Measurements from ENCODE around the gene MYCL.

The MYCL gene

DNA sequence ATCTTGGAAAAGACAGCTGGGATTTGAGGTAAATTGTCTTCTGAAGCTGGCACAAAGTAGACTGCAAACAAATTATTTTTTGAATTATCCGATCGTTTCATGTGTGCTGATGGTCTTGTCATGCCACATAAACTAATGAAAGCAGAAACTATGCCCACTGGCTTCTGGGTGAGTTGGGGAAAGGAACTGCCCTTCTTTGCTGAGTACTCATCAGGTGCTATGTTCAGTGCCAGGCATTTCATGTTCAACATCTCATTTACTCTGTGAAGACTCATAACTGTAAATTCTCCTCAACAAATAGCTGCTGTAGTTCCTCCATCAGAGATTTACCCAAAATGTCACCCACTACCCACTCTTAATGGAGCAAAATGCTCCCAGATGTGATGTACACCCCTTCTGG is 19.6 kb downstream of the MYCL start:
- no peak overlapping the region for H3K27ac ChIP-seq (ENCODE audit: extremely low read depth, low read depth, low read length)
- H3K9me3 ChIP-seq (ENCODE audit: control insufficient read depth, insufficient read depth, low read depth, low read length): no peaks in the 10 kb centered on the region
- peaks cover 3 to 19% of the 10 kb centered on the region in 2 experiments for H3K36me3 ChIP-seq (ENCODE audit: control insufficient read depth in 2 of 2, insufficient read depth in 1 of 2, low read length in 2 of 2)
- peak overlapping the region; percentile 94 for H3K4me3 ChIP-seq (ENCODE audit: low read depth, low read length)
- H3K4me1 ChIP-seq (ENCODE audit: control insufficient read depth, insufficient read depth, low read length): peaks cover 11% of the 10 kb centered on the region
- POLR2A ChIA-PET: interaction anchor here (1.6 to 2.3 kb wide), 2 partner anchors 10 to 19 kb away, joined by 4 to 22 read pairs; partner anchors contain the start of gene MYCL
- TF ChIP-seq ZNF426 (tag by site-specific recombination; IDR thresholded peaks at IDR 0.05): no peak
- TF ChIP-seq KLF9 (tag by site-specific recombination; IDR thresholded peaks at IDR 0.05; ENCODE audit: low read depth): 0 out of 2 replicates have a peak, but pooled peaks have one; percentile 4
- TF ChIP-seq ZNF10 (tag by site-specific recombination; IDR thresholded peaks at IDR 0.05): peak; percentile 92
- TF ChIP-seq ZNF146 (tag by site-specific recombination; IDR thresholded peaks at IDR 0.05): no peak
- no peak for TF ChIP-seq ZNF24 (tag by site-specific recombination; IDR thresholded peaks at IDR 0.05)
- CTCF ChIA-PET: interaction anchor here (0.7 kb wide), 1 partner anchor 784 kb away, joined by 4 read pairs; no protein-coding TSS in a partner anchor

DNA sequence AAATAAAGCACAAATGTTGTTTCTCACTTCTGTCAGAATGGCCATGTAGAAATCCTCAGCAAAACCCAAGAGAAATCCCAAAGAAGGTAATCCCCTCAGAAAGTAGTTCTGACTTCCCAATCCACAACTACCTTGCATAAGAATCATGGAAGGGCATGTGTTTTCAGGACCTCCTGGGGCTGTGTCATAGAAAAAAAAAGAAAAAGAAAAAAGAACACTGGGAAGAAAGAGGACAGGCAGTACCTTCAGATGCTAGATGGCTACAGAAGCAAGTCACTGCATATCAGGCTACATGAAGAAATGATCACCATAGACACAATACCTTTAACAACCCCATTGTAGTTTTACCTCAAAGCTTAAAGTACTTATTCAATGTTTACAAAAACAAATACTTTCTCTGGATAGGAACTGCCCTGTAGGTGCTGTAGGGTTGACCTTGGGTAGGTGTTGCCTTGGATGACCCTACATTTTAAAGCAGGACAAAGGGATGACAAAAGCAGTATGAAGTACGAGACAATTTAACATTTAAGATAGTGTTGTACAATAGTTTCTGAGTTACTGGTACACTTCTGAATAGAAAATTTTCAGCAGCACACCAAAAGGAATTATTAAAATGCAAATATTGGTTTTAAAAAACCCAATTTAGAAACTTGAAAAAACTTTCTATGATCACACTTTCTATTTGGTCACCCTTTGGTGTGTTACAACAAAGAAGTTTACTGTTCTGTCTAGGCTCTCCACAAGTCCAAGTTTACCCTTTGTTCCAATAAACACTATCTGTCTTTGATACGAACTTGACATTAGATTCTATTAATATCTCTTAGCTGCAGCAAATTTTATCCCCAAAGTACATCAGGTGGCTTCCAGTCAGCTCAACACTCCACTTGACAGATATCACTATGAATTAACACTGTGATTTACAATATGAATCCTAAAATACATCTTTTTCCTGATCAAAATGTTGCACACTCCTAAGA is 23.4 kb downstream of the MYCL start:
- Histone ChIP-seq H3K9me3 (ENCODE audit: control insufficient read depth, insufficient read depth, low read depth, low read length) (no peaks in the 10 kb centered on the region), H3K36me3 (ENCODE audit: control insufficient read depth in 2 of 2, insufficient read depth in 1 of 2, low read length in 2 of 2) (peaks cover 6 to 27% of the 10 kb centered on the region in 2 experiments), H3K4me1 (ENCODE audit: control insufficient read depth, insufficient read depth, low read length) (peaks cover 13% of the 10 kb centered on the region), H3K4me3 (ENCODE audit: low read depth, low read length) (no peak overlapping the region), H3K27ac (ENCODE audit: extremely low read depth, low read depth, low read length) (no peak overlapping the region)
- TF ChIP-seq, protein P1, sequence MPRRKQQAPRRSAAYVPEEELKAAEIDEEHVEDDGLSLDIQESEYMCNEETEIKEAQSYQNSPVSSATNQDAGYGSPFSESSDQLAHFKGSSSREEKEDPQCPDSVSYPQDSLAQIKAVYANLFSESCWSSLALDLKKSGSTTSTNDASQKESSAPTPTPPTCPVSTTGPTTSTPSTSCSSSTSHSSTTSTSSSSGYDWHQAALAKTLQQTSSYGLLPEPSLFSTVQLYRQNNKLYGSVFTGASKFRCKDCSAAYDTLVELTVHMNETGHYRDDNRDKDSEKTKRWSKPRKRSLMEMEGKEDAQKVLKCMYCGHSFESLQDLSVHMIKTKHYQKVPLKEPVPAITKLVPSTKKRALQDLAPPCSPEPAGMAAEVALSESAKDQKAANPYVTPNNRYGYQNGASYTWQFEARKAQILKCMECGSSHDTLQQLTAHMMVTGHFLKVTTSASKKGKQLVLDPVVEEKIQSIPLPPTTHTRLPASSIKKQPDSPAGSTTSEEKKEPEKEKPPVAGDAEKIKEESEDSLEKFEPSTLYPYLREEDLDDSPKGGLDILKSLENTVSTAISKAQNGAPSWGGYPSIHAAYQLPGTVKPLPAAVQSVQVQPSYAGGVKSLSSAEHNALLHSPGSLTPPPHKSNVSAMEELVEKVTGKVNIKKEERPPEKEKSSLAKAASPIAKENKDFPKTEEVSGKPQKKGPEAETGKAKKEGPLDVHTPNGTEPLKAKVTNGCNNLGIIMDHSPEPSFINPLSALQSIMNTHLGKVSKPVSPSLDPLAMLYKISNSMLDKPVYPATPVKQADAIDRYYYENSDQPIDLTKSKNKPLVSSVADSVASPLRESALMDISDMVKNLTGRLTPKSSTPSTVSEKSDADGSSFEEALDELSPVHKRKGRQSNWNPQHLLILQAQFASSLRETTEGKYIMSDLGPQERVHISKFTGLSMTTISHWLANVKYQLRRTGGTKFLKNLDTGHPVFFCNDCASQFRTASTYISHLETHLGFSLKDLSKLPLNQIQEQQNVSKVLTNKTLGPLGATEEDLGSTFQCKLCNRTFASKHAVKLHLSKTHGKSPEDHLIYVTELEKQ (tag by site-specific recombination; IDR thresholded peaks at IDR 0.05; ENCODE audit: borderline replicate concordance): no peak
- TF ChIP-seq ZNF514 (tag by site-specific recombination; IDR thresholded peaks at IDR 0.05) (no peak), GLIS1 (tag by site-specific recombination; IDR thresholded peaks at IDR 0.05) (peak; percentile 35; the same call in 1 of the 2 replicates), ZNF16 (tag by site-specific recombination; IDR thresholded peaks at IDR 0.05; ENCODE audit: low read depth) (no peak), ZNF114 (tag by site-specific recombination; IDR thresholded peaks at IDR 0.05) (no peak)
- ChIA-PET POLR2A (no interaction called here), CTCF (interaction anchor here (1.1 to 1.5 kb wide), 2 partner anchors 58 to 96 kb away, joined by 4 to 5 read pairs; no protein-coding TSS in a partner anchor)

DNA sequence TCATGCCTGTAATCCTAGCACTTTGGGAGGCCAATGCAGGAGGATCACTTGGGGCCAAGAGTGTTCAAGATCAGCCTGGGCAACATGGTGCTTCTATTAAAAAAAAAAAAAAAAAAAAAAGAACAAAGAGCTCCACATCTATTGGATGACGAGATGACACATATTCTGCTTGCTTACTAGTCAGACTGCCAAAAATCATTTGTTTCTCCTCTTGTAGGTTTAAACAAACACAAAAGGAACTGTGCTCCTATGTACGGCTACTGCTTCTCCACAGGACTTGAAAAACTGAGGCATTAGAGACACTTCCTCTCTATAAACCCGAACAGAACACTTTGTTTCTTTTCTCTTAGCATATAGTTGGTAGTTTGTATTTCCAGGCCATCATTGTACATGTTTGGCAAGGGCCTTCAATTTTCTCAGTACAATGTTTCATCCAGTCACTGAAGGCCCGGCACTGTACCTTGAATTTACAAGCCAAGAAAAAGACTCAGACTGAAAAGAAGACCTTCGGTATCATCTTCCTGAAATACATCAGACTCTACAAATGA is 24.4 kb downstream of the MYCL start:
- H3K4me3 ChIP-seq (ENCODE audit: low read depth, low read length): no peak overlapping the region
- ChIA-PET POLR2A (interaction anchor here (0.6 kb wide), 1 partner anchor 8 kb away, joined by 3 read pairs; no protein-coding TSS in a partner anchor), CTCF (interaction anchor here (1.5 kb wide), 1 partner anchor 97 kb away, joined by 4 read pairs; no protein-coding TSS in a partner anchor)
- H3K27ac ChIP-seq (ENCODE audit: extremely low read depth, low read depth, low read length): peak overlapping the region; percentile 39; the same call in 1 of the 2 replicates
- peak; percentile 85 for TF ChIP-seq GLIS1 (tag by site-specific recombination; IDR thresholded peaks at IDR 0.05)
- no peak for TF ChIP-seq GLI2 (tag by site-specific recombination; IDR thresholded peaks at IDR 0.05; ENCODE audit: borderline replicate concordance, low read depth)
- no peak for TF ChIP-seq SP3 (tag by site-specific recombination; IDR thresholded peaks at IDR 0.05)
- TF ChIP-seq KLF8 (tag by site-specific recombination; IDR thresholded peaks at IDR 0.05): no peak
- no peak for TF ChIP-seq ZNF292 (tag by site-specific recombination; IDR thresholded peaks at IDR 0.05; ENCODE audit: borderline replicate concordance, low read depth)
- peaks cover 6 to 27% of the 10 kb centered on the region in 2 experiments for H3K36me3 ChIP-seq (ENCODE audit: control insufficient read depth in 2 of 2, insufficient read depth in 1 of 2, low read length in 2 of 2)
- H3K4me1 ChIP-seq (ENCODE audit: control insufficient read depth, insufficient read depth, low read length): peaks cover 13% of the 10 kb centered on the region
- no peaks in the 10 kb centered on the region for H3K9me3 ChIP-seq (ENCODE audit: control insufficient read depth, insufficient read depth, low read depth, low read length)

All from HEK293 (cell line).